Measurements from ENCODE around the gene RAB37. TPM values are rescaled to one million over a fixed set of nuclear protein-coding genes. Genes with fewer than 3 reads are reported as not detected.

RAB37 gene
- total RNA-seq, 1 donor from 2014 or later: 7.4 TPM

DNA sequence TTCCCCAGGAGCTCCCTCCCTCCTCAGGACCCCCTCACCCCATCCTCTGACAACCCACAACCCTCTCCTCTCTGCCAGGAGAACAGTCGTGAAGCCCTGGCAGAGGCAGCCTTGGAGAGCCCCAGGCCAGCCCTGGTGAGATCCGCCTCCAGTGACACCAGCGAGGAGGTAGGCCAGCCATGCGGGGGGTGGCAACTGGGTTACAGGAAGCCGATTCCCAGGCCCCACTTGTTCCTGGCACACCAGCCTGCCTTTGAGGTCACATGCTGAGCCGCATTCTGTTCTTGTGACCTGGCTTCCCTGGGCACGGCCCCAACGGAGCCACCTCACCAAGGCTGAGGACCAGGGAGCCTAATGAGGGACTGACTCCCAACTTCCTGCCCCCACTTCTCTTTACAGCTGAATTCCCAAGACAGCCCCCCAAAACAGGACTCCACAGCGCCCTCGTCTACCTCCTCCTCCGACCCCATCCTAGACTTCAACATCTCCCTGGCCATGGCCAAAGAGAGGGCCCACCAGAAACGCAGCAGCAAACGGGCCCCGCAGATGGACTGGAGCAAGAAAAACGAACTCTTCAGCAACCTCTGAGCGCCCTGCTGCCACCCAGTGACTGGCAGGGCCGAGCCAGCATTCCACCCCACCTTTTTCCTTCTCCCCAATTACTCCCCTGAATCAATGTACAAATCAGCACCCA, 31.2 kb downstream of the RAB37 start:
- no peak for TF ChIP-seq CTCF (IDR thresholded peaks at IDR 0.05)
- peaks cover 10% of the 10 kb centered on the region for H3K4me1 ChIP-seq

GRCh38 chr17:74768763-74769114, 31.7 kb downstream of the RAB37 start:
- Histone ChIP-seq H3K27ac (no peak overlapping the region), H3K27me3 (ENCODE audit: low read depth) (no peaks in the 10 kb centered on the region), H3K9me3 (no peaks in the 10 kb centered on the region), H3K4me1 (peaks cover 10% of the 10 kb centered on the region), H3K36me3 (peaks cover 66% of the 10 kb centered on the region), H3K4me3 (no peak overlapping the region)
- TF ChIP-seq CTCF (IDR thresholded peaks at IDR 0.05): no peak
- intact Hi-C loops (cut with DNase I): no loop called here
- ATAC-seq (no peak), DNase-seq (no peak)

More for the DNA sequence above, 31.2 kb downstream of the RAB37 start:
- intact Hi-C loops (cut with DNase I): no loop called here
- peaks cover 60% of the 10 kb centered on the region for H3K36me3 ChIP-seq
- no peaks in the 10 kb centered on the region for H3K27me3 ChIP-seq (ENCODE audit: low read depth)
- H3K9me3 ChIP-seq: no peaks in the 10 kb centered on the region
- ATAC-seq: peak; percentile 29 to 41
- no peak overlapping the region for H3K27ac ChIP-seq
- H3K4me3 ChIP-seq: no peak overlapping the region
- no peak for DNase-seq

DNA sequence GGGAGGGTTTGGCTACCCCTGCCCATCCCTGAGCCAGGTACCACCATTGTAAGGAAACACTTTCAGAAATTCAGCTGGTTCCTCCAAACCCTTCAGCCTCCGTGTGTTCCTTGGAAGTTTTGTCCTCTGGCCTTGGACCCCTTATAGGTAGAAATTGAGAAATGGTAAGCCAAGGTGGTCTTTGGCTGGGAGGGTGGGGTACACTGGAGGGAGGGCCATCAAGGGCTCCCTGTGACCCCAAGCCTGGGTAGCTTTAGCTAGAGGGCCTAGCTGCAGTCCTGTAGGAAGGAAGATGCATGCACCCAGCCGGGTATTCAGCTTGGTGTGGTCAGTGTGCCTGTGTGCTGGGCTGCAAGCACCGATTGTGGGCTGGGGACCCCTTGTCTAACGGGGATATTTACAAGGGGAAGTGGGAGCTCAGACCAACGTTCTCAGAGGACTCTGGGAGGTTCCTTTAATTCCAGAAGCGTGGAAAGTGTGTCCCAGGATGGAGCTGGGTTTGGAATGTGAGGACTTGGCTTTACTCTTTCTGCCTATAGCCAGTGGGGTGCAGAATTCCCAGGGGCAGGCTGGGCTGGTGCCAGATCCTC, 32.3 kb downstream of the RAB37 start:
- Histone ChIP-seq H3K27me3 (ENCODE audit: low read depth) (no peaks in the 10 kb centered on the region), H3K36me3 (peaks cover 68% of the 10 kb centered on the region), H3K4me1 (peaks cover 14% of the 10 kb centered on the region), H3K9me3 (no peaks in the 10 kb centered on the region), H3K27ac (no peak overlapping the region), H3K4me3 (no peak overlapping the region)
- DNase-seq (no peak), ATAC-seq (no peak)
- intact Hi-C loops (cut with DNase I): no loop called here
- no peak for TF ChIP-seq CTCF (IDR thresholded peaks at IDR 0.05)

- Histone ChIP-seq H3K36me3 (peaks cover 64% of the 10 kb centered on the region), H3K4me3 (no peak overlapping the region), H3K27me3 (ENCODE audit: low read depth) (no peaks in the 10 kb centered on the region), H3K4me1 (peaks cover 19% of the 10 kb centered on the region), H3K9me3 (no peaks in the 10 kb centered on the region), H3K27ac (no peak overlapping the region)
- intact Hi-C loops (cut with DNase I): no loop called here
- ATAC-seq: no peak
- DNase-seq: no peak
- TF ChIP-seq CTCF (IDR thresholded peaks at IDR 0.05): no peak
These were observed 32.9 kb downstream of the RAB37 start for GRCh38 chr17:74769856-74770497.

DNA sequence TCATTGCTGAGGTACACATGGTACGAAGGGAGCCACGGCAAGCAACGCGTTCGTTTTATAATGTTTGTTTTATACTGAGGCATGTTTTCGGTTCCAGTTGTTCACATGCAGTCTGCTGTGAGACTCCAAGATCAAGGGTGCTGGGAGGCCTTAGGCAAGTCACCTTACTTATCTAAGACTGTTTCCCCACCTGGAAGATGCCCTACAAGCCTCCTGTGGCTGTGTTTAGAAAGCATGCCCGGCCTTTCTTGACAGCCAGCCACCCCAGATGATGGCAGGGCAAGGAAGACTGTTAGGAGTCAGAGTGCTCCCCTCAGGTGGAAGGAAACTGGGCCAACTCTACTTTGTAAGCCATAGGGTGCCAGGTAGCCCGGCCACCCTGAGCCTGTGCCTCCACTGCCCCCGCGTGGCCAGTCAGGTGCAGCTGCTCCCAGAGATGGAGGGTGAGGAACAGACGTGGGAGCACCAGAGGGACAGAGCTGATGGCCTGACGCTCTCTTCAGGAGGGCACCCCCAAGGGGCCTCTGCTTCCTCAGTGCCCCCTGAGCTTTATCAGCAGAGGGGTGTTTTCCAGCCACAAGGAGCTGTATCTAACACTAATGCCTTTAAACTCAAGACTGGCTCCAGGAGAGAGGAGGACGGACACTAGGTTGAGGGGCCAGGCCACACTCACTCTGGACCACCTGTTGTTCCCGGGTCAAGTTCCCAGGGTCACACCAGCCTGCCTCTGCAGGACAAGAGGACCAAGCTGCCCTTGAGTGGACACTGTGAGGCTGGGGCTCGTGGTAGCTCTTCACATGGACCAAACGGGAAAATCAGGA, 33.7 kb downstream of the RAB37 start:
- peak; percentile 82 for TF ChIP-seq CTCF (IDR thresholded peaks at IDR 0.05)
- Histone ChIP-seq H3K9me3 (no peaks in the 10 kb centered on the region), H3K4me3 (no peak overlapping the region), H3K27ac (no peak overlapping the region), H3K4me1 (peaks cover 26% of the 10 kb centered on the region), H3K36me3 (peaks cover 64% of the 10 kb centered on the region), H3K27me3 (ENCODE audit: low read depth) (no peaks in the 10 kb centered on the region)
- ATAC-seq (peak; percentile 86), DNase-seq (peak; percentile 81)
- intact Hi-C loops (cut with DNase I): no loop called here

Data from lower lobe of right lung (tissue), 2 donors.